H1 (cell line): ENCODE data around the gene TEDC1. TPM values are rescaled to one million over a fixed set of nuclear protein-coding genes. Genes with fewer than 3 reads are reported as not detected.

ENCODE experiments used
- CTCF ChIA-PET: fragments of 300-600 bp; sonication (Branson Sonifier 250); formaldehyde crosslinking; loops from one replicate; lab custom pipeline; 2021; ENCODE audit not compliant: partially characterized antibody; lab: Charles Lee
- POLR2A ChIA-PET: fragments of 300-600 bp; sonication (Branson Sonifier 250); formaldehyde crosslinking; loops from one replicate; lab custom pipeline; 2021; ENCODE audit warnings: inconsistent platforms; ENCODE audit not compliant: partially characterized antibody; lab: Charles Lee
- DNase-seq, 2 experiments: peaks; one replicate each; pipeline versions ENCODE4 v3.0.0 to v3.0.0-alpha.2; 2010 to 2022; ENCODE audit warnings: low spot score in 2 of 2, low read depth in 1 of 2, mixed read lengths in 1 of 2
- FAIRE-seq: peaks from 2 replicates; lab custom pipeline; 2011; peaks lifted over from hg19 to GRCh38; lab: Jason Lieb, UNC
- H2AFZ ChIP-seq: 2 replicates; pipeline ENCODE4 v1.8.1; 2012; ENCODE audit warnings: low read length, inconsistent platforms
- H2AK5ac ChIP-seq: 2 replicates; pipeline ENCODE4 v1.6.1; 2013; ENCODE audit warnings: low read depth, low read length
- H2BK120ac ChIP-seq: replicated peaks from 2 replicates; pipeline ENCODE3; 2013; ENCODE audit warnings: low read depth, low read length, inconsistent platforms
- H2BK12ac ChIP-seq: 2 replicates; pipeline ENCODE4 v1.6.1; 2013; ENCODE audit warnings: low read depth, low read length
- H2BK15ac ChIP-seq: 2 replicates; pipeline ENCODE4 v1.6.1; 2013; ENCODE audit warnings: low read length
- H2BK20ac ChIP-seq: 2 replicates; pipeline ENCODE4 v1.6.1; 2013; ENCODE audit warnings: low read length
- H2BK5ac ChIP-seq: 2 replicates; pipeline ENCODE4 v1.6.1; 2013; ENCODE audit warnings: low read depth, low read length
- H3K14ac ChIP-seq: 2 replicates; pipeline ENCODE4 v1.6.1; 2013; ENCODE audit warnings: inconsistent platforms; ENCODE audit not compliant: insufficient read length
- H3K18ac ChIP-seq: 2 replicates; pipeline ENCODE4 v1.6.1; 2013; ENCODE audit warnings: low read length; ENCODE audit errors: extremely low read depth
- H3K23ac ChIP-seq: 2 replicates; pipeline ENCODE4 v1.6.1; 2013; ENCODE audit warnings: inconsistent platforms; ENCODE audit not compliant: insufficient read length
- H3K23me2 ChIP-seq: 2 replicates; pipeline ENCODE4 v1.6.1; 2013; ENCODE audit warnings: low read depth, low read length
- H3K27ac ChIP-seq: 2 replicates; pipeline ENCODE4 v1.6.1; 2011; ENCODE audit warnings: low read depth, low read length, inconsistent platforms
- H3K27me3 ChIP-seq, 4 experiments: replicated peaks in 1 of 4; 1 replicate in 1 of 4; 2 replicates in 3 of 4; pipeline versions ENCODE4 v1.6.1 to v1.8.1; 2011 to 2013; ENCODE audit warnings: low read length in 3 of 4, mild to moderate bottlenecking in 3 of 4, inconsistent platforms in 2 of 4, mixed read lengths in 2 of 4, moderate library complexity in 1 of 4; ENCODE audit not compliant: control insufficient read depth in 3 of 4, insufficient read depth in 3 of 4; ENCODE audit errors: extremely low read depth in 1 of 4
- H3K36me3 ChIP-seq, 4 experiments: 2 replicates each; pipeline versions ENCODE4 v1.6.1 to v1.8.1; 2011 to 2013; ENCODE audit warnings: mild to moderate bottlenecking in 4 of 4, low read length in 3 of 4, moderate library complexity in 2 of 4, control low read depth in 1 of 4, inconsistent platforms in 1 of 4; ENCODE audit not compliant: insufficient read depth in 4 of 4, control insufficient read depth in 2 of 4
- H3K4ac ChIP-seq: replicated peaks from 2 replicates; pipeline ENCODE3; 2013; ENCODE audit warnings: low read length, low read depth, mixed read lengths, inconsistent platforms; ENCODE audit not compliant: insufficient read length
- H3K4me1 ChIP-seq, 4 experiments: replicated peaks in 1 of 4; 1 replicate in 1 of 4; 2 replicates in 3 of 4; pipeline versions ENCODE4 v1.6.1 to v1.8.1; 2011 to 2013; ENCODE audit warnings: low read length in 3 of 4, inconsistent platforms in 2 of 4, mixed read lengths in 1 of 4; ENCODE audit not compliant: insufficient read depth in 4 of 4, control insufficient read depth in 3 of 4
- H3K4me2 ChIP-seq, 2 experiments: 2 replicates each; pipeline versions ENCODE4 v1.6.1 to v1.8.1; 2011 to 2013; ENCODE audit warnings: low read depth in 2 of 2, low read length in 2 of 2, control low read depth in 1 of 2, inconsistent platforms in 1 of 2, mild to moderate bottlenecking in 1 of 2; ENCODE audit not compliant: insufficient read depth in 1 of 2
- H3K4me3 ChIP-seq, 4 experiments: fragments of 200-600, 300-600 bp in 1 of 4; sonication (generic), shearing (Covaris generic), sonication (Bioruptor Twin) in 1 of 4; 2 replicates each; pipeline versions ENCODE4 v1.5.1 to v1.8.1; 2011 to 2016; ENCODE audit warnings: low read length in 4 of 4, low read depth in 3 of 4, control low read depth in 2 of 4, inconsistent platforms in 2 of 4, mild to moderate bottlenecking in 2 of 4, mixed read lengths in 1 of 4, moderate library complexity in 1 of 4; ENCODE audit not compliant: insufficient read depth in 2 of 4; ENCODE audit errors: extremely low read depth in 1 of 4
- H3K56ac ChIP-seq: replicated peaks from 2 replicates; pipeline ENCODE3; 2013; ENCODE audit warnings: low read depth, mild to moderate bottlenecking, mixed read lengths, low read length, inconsistent platforms; ENCODE audit not compliant: insufficient read length
- H3K79me1 ChIP-seq: 2 replicates; pipeline ENCODE4 v1.6.1; 2013; ENCODE audit warnings: low read depth, low read length, control low read depth
- H3K79me2 ChIP-seq, 2 experiments: 2 replicates each; pipeline versions ENCODE4 v1.6.1 to v1.8.1; 2012 to 2013; ENCODE audit warnings: low read length in 2 of 2, mild to moderate bottlenecking in 2 of 2, inconsistent platforms in 1 of 2; ENCODE audit not compliant: insufficient read depth in 2 of 2, control insufficient read depth in 1 of 2
- H3K9ac ChIP-seq, 4 experiments: replicated peaks in 1 of 4; 1 replicate in 1 of 4; 2 replicates in 3 of 4; pipeline versions ENCODE4 v1.6.1 to v1.8.1; 2011 to 2013; ENCODE audit warnings: low read depth in 3 of 4, low read length in 3 of 4, control low read depth in 2 of 4, mild to moderate bottlenecking in 2 of 4, moderate library complexity in 2 of 4, inconsistent platforms in 1 of 4; ENCODE audit errors: extremely low read depth in 1 of 4
- H3K9me3 ChIP-seq, 2 experiments: 2 replicates each; pipeline versions ENCODE4 v1.6.1 to v1.8.1; 2012 to 2013; ENCODE audit warnings: mild to moderate bottlenecking in 2 of 2, moderate library complexity in 2 of 2, control low read depth in 1 of 2, inconsistent platforms in 1 of 2, low read depth in 1 of 2, low read length in 1 of 2, mixed read lengths in 1 of 2; ENCODE audit not compliant: insufficient read depth in 2 of 2
- H4K20me1 ChIP-seq, 2 experiments: replicated peaks in 1 of 2; 2 replicates each; pipeline versions ENCODE3 to v1.8.1; 2011 to 2013; ENCODE audit warnings: inconsistent platforms in 2 of 2, low read length in 2 of 2, mild to moderate bottlenecking in 1 of 2; ENCODE audit not compliant: insufficient read depth in 2 of 2, control insufficient read depth in 1 of 2
- H4K5ac ChIP-seq: 2 replicates; pipeline ENCODE4 v1.6.1; 2013; ENCODE audit warnings: low read length, low read depth, mixed read lengths, inconsistent platforms; ENCODE audit not compliant: insufficient read length
- H4K8ac ChIP-seq: 2 replicates; pipeline ENCODE4 v1.8.0; 2013; ENCODE audit warnings: mild to moderate bottlenecking, moderate library complexity, low read length, inconsistent platforms; ENCODE audit not compliant: insufficient read depth; ENCODE audit errors: extremely low read depth
- H4K91ac ChIP-seq: replicated peaks from 2 replicates; pipeline ENCODE3; 2013; ENCODE audit warnings: low read length, mixed read lengths, inconsistent platforms; ENCODE audit not compliant: insufficient read length
- BRCA1 ChIP-seq: IDR thresholded peaks from 2 replicates; pipeline ENCODE4 v1.6.1; 2012; ENCODE audit warnings: low read depth, low read length, improper control_type of control experiment
- CHD2 ChIP-seq: IDR thresholded peaks from 2 replicates; pipeline ENCODE4 v1.6.1; 2012; ENCODE audit warnings: low read length, improper control_type of control experiment
- CTCF ChIP-seq, 3 experiments: IDR thresholded peaks; 1 replicate in 2 of 3; 2 replicates in 1 of 3; pipeline versions ENCODE4 v1.5.1 to v1.6.1; 2011; ENCODE audit warnings: low read length in 3 of 3, mild to moderate bottlenecking in 3 of 3, inconsistent platforms in 2 of 3, low read depth in 1 of 3, moderate library complexity in 1 of 3; ENCODE audit not compliant: insufficient read depth in 1 of 3; ENCODE audit errors: control extremely low read depth in 1 of 3
- E2F6 ChIP-seq: IDR thresholded peaks from 2 replicates; pipeline ENCODE4 v1.6.1; 2012; ENCODE audit warnings: inconsistent platforms
- HDAC2 ChIP-seq, 2 experiments: fragments of 300-600 bp in 1 of 2; sonication (generic) in 1 of 2; IDR thresholded peaks; 2 replicates each; pipeline ENCODE4 v1.6.1; 2011 to 2012; ENCODE audit warnings: low read depth in 2 of 2, low read length in 2 of 2, mild to moderate bottlenecking in 2 of 2, moderate library complexity in 2 of 2, borderline replicate concordance in 1 of 2, inconsistent platforms in 1 of 2
- MAX ChIP-seq: IDR thresholded peaks from 2 replicates; pipeline ENCODE4 v1.6.1; 2012; ENCODE audit warnings: inconsistent platforms
- NRF1 ChIP-seq: IDR thresholded peaks from 2 replicates; pipeline ENCODE4 v1.6.1; 2011; ENCODE audit warnings: mild to moderate bottlenecking, low read depth, low read length, improper control_type of control experiment
- SAP30 ChIP-seq: fragments of 300-600 bp; sonication (generic); IDR thresholded peaks from 2 replicates; pipeline ENCODE4 v1.7.1; 2012; ENCODE audit warnings: low read length, moderate library complexity, mild to moderate bottlenecking, inconsistent platforms; ENCODE audit not compliant: insufficient read depth, insufficient replicate concordance
- SRF ChIP-seq: IDR thresholded peaks from 2 replicates; pipeline ENCODE4 v1.6.1; 2011; ENCODE audit warnings: mild to moderate bottlenecking, low read depth, low read length, moderate library complexity
- TAF1 ChIP-seq: IDR thresholded peaks from 2 replicates; pipeline ENCODE4 v1.6.1; 2011; ENCODE audit warnings: mild to moderate bottlenecking, low read depth, low read length
- WGBS, 2 experiments: shearing (Covaris generic) in 1 of 2; methylation state at CpG; one replicate each; pipeline versions ENCODE4 v1.1.6 to v1.1.7; 2013 to 2015; ENCODE audit warnings: low lambda C conversion rate in 2 of 2, mixed read lengths in 2 of 2, inconsistent platforms in 1 of 2, low coverage in 1 of 2, missing lambda C conversion rate in 1 of 2; ENCODE audit not compliant: insufficient replicate concordance in 2 of 2, insufficient coverage in 1 of 2, insufficient read length in 1 of 2; ENCODE audit errors: extremely low coverage in 1 of 2, missing lambda C conversion rate in 1 of 2; 5-methylcytosine and 5-hydroxymethylcytosine counted together
- polyA plus RNA-seq, 7 experiments: library from polyadenylated mRNA; depleted of rRNA in 3 of 7; stranded (reverse) in 5 of 7; unstranded in 2 of 7; fragments of >200 nt in 5 of 7; fragments of 200-250 nt in 2 of 7; gene quantifications; 1 replicate in 5 of 7; 2 replicates in 1 of 7; 4 replicates in 1 of 7; pipeline versions ENCODE4 v1.2.1 to v1.2.3, GENCODE V29; 2011 to 2013; ENCODE audit warnings: missing spikeins in 2 of 7, mixed read lengths in 2 of 7
- total RNA-seq: library from RNA; stranded (reverse); fragmentation: NEBNext Ultra II Directional; extraction: Animal tissue kit (Norgen Biotek cat#: 25700); gene quantifications from 2 replicates; pipeline ENCODE4 v1.2.1, GENCODE V29; 2021

TEDC1 gene
- total and polyA plus RNA-seq, 2 of the 8 experiments (the other 6 are each of a cell fraction or from before 2014, with no cell fraction given) = 5.6 to 14.8 TPM

GRCh38 chr14:105446971-105447370 is 44.1 kb upstream of the TEDC1 start:
- no peak overlapping the region for H4K91ac ChIP-seq
- no peak overlapping the region for H2BK120ac ChIP-seq
- no peaks in the 10 kb centered on the region for H3K27me3 ChIP-seq
- no peak overlapping the region for H3K14ac ChIP-seq
- H3K4me1 ChIP-seq = no peaks in the 10 kb centered on the region
- WGBS, 2 experiments = 88% methylated on average over 14 of the region's 14 CpGs; no CpG with 5 or more reads in 1 of the 2 experiments
- no peak overlapping the region for H2BK12ac ChIP-seq
- H2AFZ ChIP-seq = no peak overlapping the region
- H2BK5ac ChIP-seq = no peak overlapping the region
- peaks cover 0 to 10% of the 10 kb centered on the region in 2 experiments; a peak in 2 of 4 replicates for H3K79me2 ChIP-seq
- no peak overlapping the region for H4K8ac ChIP-seq
- H3K23ac ChIP-seq = no peak overlapping the region
- no peak overlapping the region for H2AK5ac ChIP-seq
- no peak overlapping the region for H3K56ac ChIP-seq
- no peak overlapping the region for H3K27ac ChIP-seq
- no peak for DNase-seq
- no peaks in the 10 kb centered on the region for H3K9me3 ChIP-seq
- POLR2A ChIA-PET = interaction anchor here (1.2 to 3.0 kb wide), 3 partner anchors 14 to 54 kb away, joined by 4 to 21 read pairs (median 6); no protein-coding TSS in a partner anchor
- peaks cover 14 to 17% of the 10 kb centered on the region in 2 experiments for H4K20me1 ChIP-seq
- no peak overlapping the region for H3K9ac ChIP-seq
- H3K23me2 ChIP-seq = no peaks in the 10 kb centered on the region
- no peak overlapping the region for H3K4ac ChIP-seq
- FAIRE-seq = no peak
- no peak overlapping the region for H4K5ac ChIP-seq
- H3K36me3 ChIP-seq = peaks cover 9 to 28% (median 21%) of the 10 kb centered on the region in 4 experiments; a peak in 6 of 8 replicates
- H2BK15ac ChIP-seq = no peak overlapping the region
- CTCF ChIA-PET = interaction anchor here (1.1 to 3.0 kb wide), 12 partner anchors 9 to 76 kb away, joined by 3 to 23 read pairs (median 6); no protein-coding TSS in a partner anchor
- no peak overlapping the region for H2BK20ac ChIP-seq
- peaks cover 13% of the 10 kb centered on the region; the same call in 1 of the 2 replicates for H3K79me1 ChIP-seq
- no peak overlapping the region for H3K18ac ChIP-seq
- no peak overlapping the region for H3K4me3 ChIP-seq
- no peak overlapping the region for H3K4me2 ChIP-seq
- no peak for TF ChIP-seq SAP30
- TF ChIP-seq MAX = no peak
- TF ChIP-seq NRF1 = no peak
- no peak for TF ChIP-seq TAF1
- TF ChIP-seq CHD2 = no peak
- TF ChIP-seq HDAC2 (IDR thresholded peaks at IDR 0.05; ENCODE audit: borderline replicate concordance in 1 of 2, low read depth in 2 of 2, low read length in 2 of 2) = no peak
- no peak for TF ChIP-seq SRF
- no peak for TF ChIP-seq E2F6
- no peak for TF ChIP-seq BRCA1
- TF ChIP-seq CTCF (IDR thresholded peaks at IDR 0.05; ENCODE audit: control extremely low read depth in 1 of 3, insufficient read depth in 1 of 3, low read depth in 1 of 3, low read length in 3 of 3) = no peak
